AG10803 (cell line): ENCODE measurements around the gene LDLRAD4.

Source experiments
- DNase-seq: peaks from one replicate; pipeline ENCODE4 v3.0.0; 2010; ENCODE audit warnings: low read depth
- H3K4me3 ChIP-seq: 2 replicates; pipeline ENCODE4 v1.5.1; 2011; ENCODE audit warnings: mild to moderate bottlenecking, low read length, control low read depth
- TF ChIP-seq, protein P1 (sequence below): conservative IDR thresholded peaks from 2 replicates; pipeline ENCODE4 v1.5.1; 2011; ENCODE audit warnings: mild to moderate bottlenecking, low read length, control low read depth, inconsistent platforms

LDLRAD4 gene

DNA sequence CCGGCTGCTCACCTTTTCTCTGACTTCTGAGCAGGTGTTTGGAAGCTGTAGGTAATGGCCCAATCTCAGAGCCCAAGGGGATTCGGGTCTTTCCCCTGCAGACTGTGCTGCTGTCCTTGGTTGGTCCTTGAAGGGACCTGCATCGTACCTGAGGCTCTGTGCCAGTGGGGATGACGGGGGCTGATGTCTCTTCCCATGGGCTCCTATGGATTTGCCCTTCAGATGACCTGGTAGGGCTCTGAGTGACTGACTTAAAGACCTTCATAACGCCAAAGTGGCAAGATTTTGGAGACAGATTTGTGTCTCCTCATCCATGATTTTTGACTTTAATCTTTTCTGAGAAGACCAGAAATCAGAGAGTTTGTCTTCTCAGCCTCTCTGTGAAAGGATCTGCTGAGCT, 341.7 kb downstream of the LDLRAD4 start:
- H3K4me3 ChIP-seq = no peak overlapping the region
- DNase-seq = no peak
- TF ChIP-seq, protein P1, sequence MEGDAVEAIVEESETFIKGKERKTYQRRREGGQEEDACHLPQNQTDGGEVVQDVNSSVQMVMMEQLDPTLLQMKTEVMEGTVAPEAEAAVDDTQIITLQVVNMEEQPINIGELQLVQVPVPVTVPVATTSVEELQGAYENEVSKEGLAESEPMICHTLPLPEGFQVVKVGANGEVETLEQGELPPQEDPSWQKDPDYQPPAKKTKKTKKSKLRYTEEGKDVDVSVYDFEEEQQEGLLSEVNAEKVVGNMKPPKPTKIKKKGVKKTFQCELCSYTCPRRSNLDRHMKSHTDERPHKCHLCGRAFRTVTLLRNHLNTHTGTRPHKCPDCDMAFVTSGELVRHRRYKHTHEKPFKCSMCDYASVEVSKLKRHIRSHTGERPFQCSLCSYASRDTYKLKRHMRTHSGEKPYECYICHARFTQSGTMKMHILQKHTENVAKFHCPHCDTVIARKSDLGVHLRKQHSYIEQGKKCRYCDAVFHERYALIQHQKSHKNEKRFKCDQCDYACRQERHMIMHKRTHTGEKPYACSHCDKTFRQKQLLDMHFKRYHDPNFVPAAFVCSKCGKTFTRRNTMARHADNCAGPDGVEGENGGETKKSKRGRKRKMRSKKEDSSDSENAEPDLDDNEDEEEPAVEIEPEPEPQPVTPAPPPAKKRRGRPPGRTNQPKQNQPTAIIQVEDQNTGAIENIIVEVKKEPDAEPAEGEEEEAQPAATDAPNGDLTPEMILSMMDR = no peak

GRCh38 chr18:13562494-13563029, 344.0 kb downstream of the LDLRAD4 start:
- no peak overlapping the region for H3K4me3 ChIP-seq
- no peak for DNase-seq
- TF ChIP-seq, protein P1 = no peak

- DNase-seq = no peak
- TF ChIP-seq, protein P1 = no peak
- no peak overlapping the region for H3K4me3 ChIP-seq
Observed at GRCh38 chr18:13563390-13563805, 344.8 kb downstream of the LDLRAD4 start.

GRCh38 chr18:13564579-13564978, 346.0 kb downstream of the LDLRAD4 start:
- TF ChIP-seq, protein P1 = no peak
- DNase-seq = no peak
- no peak overlapping the region for H3K4me3 ChIP-seq

DNA sequence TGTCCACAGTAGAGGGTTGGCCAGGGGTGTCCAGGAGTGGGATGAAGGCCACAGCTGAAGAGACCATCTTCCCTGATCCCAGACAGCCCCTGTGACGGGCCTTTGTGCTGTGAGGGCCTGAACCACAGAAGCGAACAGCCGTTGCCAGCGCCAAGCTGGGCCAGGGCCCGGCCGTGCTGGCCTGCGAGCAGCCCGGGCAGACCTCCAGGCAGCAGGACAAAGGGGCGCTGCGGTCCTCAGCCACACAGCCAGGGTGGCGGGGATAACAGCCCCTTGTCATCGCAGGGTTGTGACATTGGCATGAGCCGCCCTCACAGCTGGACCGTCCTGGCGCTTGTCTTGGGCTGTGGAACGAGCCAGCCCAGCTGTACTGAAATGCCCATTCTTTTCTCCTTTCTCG, 346.7 kb downstream of the LDLRAD4 start:
- no peak for DNase-seq
- H3K4me3 ChIP-seq = no peak overlapping the region

DNA sequence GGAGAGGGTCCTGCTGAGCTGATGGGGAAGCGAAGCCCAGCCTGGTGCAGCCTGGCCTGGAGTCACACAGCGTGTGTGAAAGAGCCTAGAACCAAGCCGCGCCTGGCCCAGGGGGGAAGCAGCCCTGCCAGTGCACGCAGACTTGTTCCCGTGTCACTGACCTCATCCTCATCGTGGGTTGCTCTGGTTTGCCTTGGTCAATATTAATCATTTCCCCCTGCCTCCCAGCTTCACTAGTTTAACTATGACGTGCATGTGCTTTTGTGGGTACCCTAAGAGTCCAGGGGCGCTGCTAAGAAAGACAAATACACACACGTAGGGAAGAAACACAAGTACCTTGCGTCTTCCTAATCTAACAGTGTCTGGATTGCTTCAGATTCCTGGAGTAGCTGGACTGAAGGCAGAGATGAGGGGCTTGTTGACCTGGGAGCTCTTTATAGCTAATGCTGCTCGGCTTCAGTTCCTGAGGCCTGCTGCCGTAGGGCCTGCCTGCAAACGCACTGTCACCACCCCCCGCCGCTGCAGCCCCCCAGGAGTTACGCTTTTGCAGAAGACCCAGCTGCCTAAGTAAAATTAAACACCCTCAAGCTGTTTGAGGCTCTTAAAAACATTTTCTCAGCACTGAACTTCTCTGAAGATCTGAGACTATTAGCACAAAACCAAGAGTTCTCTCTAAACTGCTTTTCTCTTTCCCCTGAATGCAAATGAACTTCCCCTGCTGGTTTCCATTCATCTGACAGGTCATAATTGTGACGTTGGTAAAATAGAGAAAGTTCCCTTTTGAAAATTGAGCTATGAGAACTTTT, 348.6 kb downstream of the LDLRAD4 start:
- DNase-seq = no peak
- TF ChIP-seq, protein P1 = no peak
- H3K4me3 ChIP-seq = no peak overlapping the region

More for the DNA sequence above, 346.7 kb downstream of the LDLRAD4 start:
- TF ChIP-seq, protein P1 = no peak
